Endothelial cell (in vitro differentiated cells): ENCODE data around the gene CLMN. TPM values are rescaled to one million over a fixed set of nuclear protein-coding genes. Genes with fewer than 3 reads are reported as not detected.

Experiments used
- DNase-seq: peaks from one replicate; pipeline ENCODE4 v3.0.0; 2021; ENCODE audit warnings: low spot score
- H3K27ac Mint-ChIP-seq: one replicate; pipeline ENCODE4 v1.8.0; 2021; ENCODE audit warnings: mixed read lengths, inconsistent platforms; ENCODE audit not compliant: unreplicated experiment
- H3K27me3 Mint-ChIP-seq: one replicate; pipeline ENCODE4 v1.8.0; 2021; ENCODE audit warnings: mild to moderate bottlenecking, moderate library complexity, mixed read lengths, inconsistent platforms; ENCODE audit not compliant: unreplicated experiment
- H3K36me3 Mint-ChIP-seq: one replicate; pipeline ENCODE4 v1.8.0; 2021; ENCODE audit warnings: mild to moderate bottlenecking, low read depth, mixed read lengths, inconsistent platforms; ENCODE audit not compliant: unreplicated experiment
- H3K4me1 Mint-ChIP-seq: one replicate; pipeline ENCODE4 v1.8.0; 2021; ENCODE audit warnings: mild to moderate bottlenecking, mixed read lengths, inconsistent platforms; ENCODE audit not compliant: unreplicated experiment
- H3K4me3 Mint-ChIP-seq: one replicate; pipeline ENCODE4 v1.8.0; 2021; ENCODE audit warnings: mild to moderate bottlenecking, mixed read lengths, inconsistent platforms; ENCODE audit not compliant: unreplicated experiment
- H3K9me3 Mint-ChIP-seq: one replicate; pipeline ENCODE4 v1.8.0; 2021; ENCODE audit warnings: mixed read lengths, inconsistent platforms; ENCODE audit not compliant: unreplicated experiment
- total RNA-seq: library from RNA; stranded (reverse); fragmentation: NEBNext Ultra II Directional; extraction: Animal tissue kit (Norgen Biotek cat#: 25700); gene quantifications from one replicate; pipeline ENCODE4 v1.2.1, GENCODE V29; 2021; ENCODE audit not compliant: unreplicated experiment
- TF ChIP-seq, protein P1 (sequence below): fragments of 200-600 bp; sonication (generic); IDR thresholded peaks from one replicate; pipeline ENCODE4 v1.5.0; 2021; ENCODE audit warnings: antibody characterized with exemption; ENCODE audit not compliant: unreplicated experiment

Gene CLMN
- total RNA-seq, 1 donor from 2014 or later = 0.46 TPM

DNA sequence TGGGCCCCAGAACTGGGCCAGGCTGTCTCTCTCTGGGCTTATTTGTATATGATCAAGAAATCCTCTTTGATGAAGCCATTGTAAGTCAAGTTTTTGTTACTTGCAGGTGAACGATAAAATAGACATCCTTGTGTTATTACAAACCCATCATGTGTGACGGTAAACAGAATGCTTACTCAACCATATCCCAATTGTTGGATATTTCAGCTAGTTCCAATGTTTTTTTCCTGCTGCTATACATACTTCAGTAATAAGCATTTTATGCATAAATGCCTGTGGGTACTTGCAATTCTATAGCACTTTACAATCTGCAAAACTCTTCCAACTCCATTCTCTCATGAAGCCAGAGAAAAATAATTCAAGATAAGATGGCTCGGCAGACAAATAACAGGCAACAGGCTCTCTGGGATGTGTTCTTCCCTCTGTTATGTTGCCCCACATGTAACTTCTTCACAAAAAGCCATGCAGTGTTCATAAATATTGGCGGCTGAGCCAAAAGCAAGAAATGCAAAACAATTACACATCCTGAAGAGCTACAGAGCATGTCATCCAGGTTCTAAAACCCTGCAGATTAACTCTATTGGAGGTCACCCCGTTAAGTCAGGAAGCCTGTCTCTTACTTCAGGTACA is 69.5 kb downstream of the CLMN start:
- H3K9me3 Mint-ChIP-seq = no peaks in the 10 kb centered on the region
- TF ChIP-seq, protein P1, sequence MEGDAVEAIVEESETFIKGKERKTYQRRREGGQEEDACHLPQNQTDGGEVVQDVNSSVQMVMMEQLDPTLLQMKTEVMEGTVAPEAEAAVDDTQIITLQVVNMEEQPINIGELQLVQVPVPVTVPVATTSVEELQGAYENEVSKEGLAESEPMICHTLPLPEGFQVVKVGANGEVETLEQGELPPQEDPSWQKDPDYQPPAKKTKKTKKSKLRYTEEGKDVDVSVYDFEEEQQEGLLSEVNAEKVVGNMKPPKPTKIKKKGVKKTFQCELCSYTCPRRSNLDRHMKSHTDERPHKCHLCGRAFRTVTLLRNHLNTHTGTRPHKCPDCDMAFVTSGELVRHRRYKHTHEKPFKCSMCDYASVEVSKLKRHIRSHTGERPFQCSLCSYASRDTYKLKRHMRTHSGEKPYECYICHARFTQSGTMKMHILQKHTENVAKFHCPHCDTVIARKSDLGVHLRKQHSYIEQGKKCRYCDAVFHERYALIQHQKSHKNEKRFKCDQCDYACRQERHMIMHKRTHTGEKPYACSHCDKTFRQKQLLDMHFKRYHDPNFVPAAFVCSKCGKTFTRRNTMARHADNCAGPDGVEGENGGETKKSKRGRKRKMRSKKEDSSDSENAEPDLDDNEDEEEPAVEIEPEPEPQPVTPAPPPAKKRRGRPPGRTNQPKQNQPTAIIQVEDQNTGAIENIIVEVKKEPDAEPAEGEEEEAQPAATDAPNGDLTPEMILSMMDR = no peak
- no peaks in the 10 kb centered on the region for H3K36me3 Mint-ChIP-seq
- H3K27me3 Mint-ChIP-seq = peaks cover 4% of the 10 kb centered on the region
- no peak for DNase-seq
- H3K27ac Mint-ChIP-seq = no peak overlapping the region
- peaks cover 20% of the 10 kb centered on the region for H3K4me1 Mint-ChIP-seq
- H3K4me3 Mint-ChIP-seq = no peak overlapping the region

DNA sequence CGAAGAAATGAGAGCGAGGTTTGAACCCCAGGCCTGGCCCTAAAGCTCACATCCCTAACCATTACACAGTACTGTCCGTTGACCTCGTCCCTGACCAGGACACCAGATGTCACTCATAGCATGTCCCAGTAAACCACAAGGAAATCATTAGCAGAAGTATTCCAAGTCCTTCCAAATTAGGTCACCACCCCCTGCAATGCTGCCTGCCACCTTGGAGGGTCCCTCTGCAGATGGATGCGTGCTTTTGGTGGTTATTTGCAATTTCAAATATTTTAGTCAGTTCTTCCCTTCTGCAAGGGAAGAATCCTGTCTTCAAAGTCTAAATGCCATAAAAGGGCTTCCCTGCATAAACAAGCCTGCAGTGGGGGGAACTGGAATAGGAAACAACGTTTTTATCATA is 71.3 kb downstream of the CLMN start:
- H3K4me1 Mint-ChIP-seq = peaks cover 18% of the 10 kb centered on the region
- H3K27me3 Mint-ChIP-seq = peaks cover 3% of the 10 kb centered on the region
- TF ChIP-seq, protein P1 = no peak
- H3K9me3 Mint-ChIP-seq = no peaks in the 10 kb centered on the region
- no peak overlapping the region for H3K27ac Mint-ChIP-seq
- H3K4me3 Mint-ChIP-seq = no peak overlapping the region
- DNase-seq = no peak
- H3K36me3 Mint-ChIP-seq = no peaks in the 10 kb centered on the region

- H3K4me1 Mint-ChIP-seq = peaks cover 18% of the 10 kb centered on the region
- no peaks in the 10 kb centered on the region for H3K36me3 Mint-ChIP-seq
- DNase-seq = no peak
- TF ChIP-seq, protein P1 = no peak
- no peaks in the 10 kb centered on the region for H3K9me3 Mint-ChIP-seq
- no peak overlapping the region for H3K27ac Mint-ChIP-seq
- H3K27me3 Mint-ChIP-seq = peaks cover 3% of the 10 kb centered on the region
- no peak overlapping the region for H3K4me3 Mint-ChIP-seq
These were observed 72.8 kb downstream of the CLMN start for GRCh38 chr14:95246870-95247269.

GRCh38 chr14:95245334-95245733 is 74.4 kb downstream of the CLMN start:
- no peaks in the 10 kb centered on the region for H3K36me3 Mint-ChIP-seq
- DNase-seq = no peak
- H3K27me3 Mint-ChIP-seq = peaks cover 1% of the 10 kb centered on the region
- no peak overlapping the region for H3K4me3 Mint-ChIP-seq
- peaks cover 10% of the 10 kb centered on the region for H3K4me1 Mint-ChIP-seq
- no peaks in the 10 kb centered on the region for H3K9me3 Mint-ChIP-seq
- TF ChIP-seq, protein P1 = no peak
- H3K27ac Mint-ChIP-seq = no peak overlapping the region

- no peak for DNase-seq
- H3K27ac Mint-ChIP-seq = no peak overlapping the region
- peaks cover 1% of the 10 kb centered on the region for H3K27me3 Mint-ChIP-seq
- no peaks in the 10 kb centered on the region for H3K9me3 Mint-ChIP-seq
- H3K4me3 Mint-ChIP-seq = no peak overlapping the region
- TF ChIP-seq, protein P1 = no peak
- H3K4me1 Mint-ChIP-seq = peaks cover 7% of the 10 kb centered on the region
- H3K36me3 Mint-ChIP-seq = no peaks in the 10 kb centered on the region
These were observed 75.1 kb downstream of the CLMN start for GRCh38 chr14:95244587-95244986.
